Nasal cavity respiratory epithelium epithelial cell of viscerocranial mucosa (primary cell): ENCODE results near the gene SPNS1. TPM values are rescaled to one million over a fixed set of nuclear protein-coding genes. Genes with fewer than 3 reads are reported as not detected.

Experiments
- total RNA-seq: library from RNA; depleted of rRNA; stranded (reverse); fragments of >200 nt; gene quantifications from 2 replicates; pipeline ENCODE4 v1.2.3, GENCODE V29; 2014

SPNS1 gene
- 26.0 and 35.2 TPM in 2 replicates for total RNA-seq

DNA sequence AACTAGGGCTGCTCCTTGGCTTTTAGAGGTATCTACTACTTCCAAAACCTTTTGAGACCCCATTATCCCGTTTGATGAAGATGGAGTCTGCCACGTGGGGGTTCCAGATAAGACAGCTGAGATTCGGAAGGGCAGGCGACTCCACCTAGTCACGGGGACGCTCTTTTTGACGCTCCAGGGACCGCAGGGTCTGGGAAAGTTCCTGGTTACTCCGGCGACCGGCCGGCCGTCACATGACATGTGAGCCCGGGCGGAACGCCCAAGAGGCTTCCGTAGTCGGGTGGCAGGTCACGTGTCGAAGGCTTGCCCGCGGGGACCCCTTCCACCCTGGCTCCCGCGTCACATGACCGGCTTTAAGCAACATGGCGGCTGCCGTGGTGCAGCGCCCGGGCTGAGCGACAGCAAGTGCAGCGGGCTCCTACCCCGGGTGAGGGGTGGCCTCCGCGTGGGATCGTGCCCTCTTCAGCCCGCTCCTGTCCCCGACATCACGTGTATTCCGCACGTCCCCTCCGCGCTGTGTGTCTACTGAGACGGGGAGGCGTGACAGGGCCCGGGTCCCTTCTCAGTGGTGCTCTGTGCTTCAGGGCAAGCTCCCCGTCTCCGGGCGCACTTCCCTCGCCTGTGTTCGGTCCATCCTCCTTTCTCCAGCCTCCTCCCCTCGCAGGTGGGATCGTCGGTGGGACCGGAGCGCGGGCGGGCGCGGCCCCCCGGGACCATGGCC lies at the start of gene SPNS1:
Gene SPNS1 (plus strand): TSS at position 342 of the 721 bp plus-strand sequence. CDS start 374 bp downstream, at position 716.

GRCh38 chr16:28931801-28932225 lies 42.8 kb upstream of the SPNS1 start, which contains the start of gene CD19:
Gene CD19, plus strand, starts transcription at chr16:28931971. Its CDS starts 30 bp downstream, at chr16:28932001.

DNA sequence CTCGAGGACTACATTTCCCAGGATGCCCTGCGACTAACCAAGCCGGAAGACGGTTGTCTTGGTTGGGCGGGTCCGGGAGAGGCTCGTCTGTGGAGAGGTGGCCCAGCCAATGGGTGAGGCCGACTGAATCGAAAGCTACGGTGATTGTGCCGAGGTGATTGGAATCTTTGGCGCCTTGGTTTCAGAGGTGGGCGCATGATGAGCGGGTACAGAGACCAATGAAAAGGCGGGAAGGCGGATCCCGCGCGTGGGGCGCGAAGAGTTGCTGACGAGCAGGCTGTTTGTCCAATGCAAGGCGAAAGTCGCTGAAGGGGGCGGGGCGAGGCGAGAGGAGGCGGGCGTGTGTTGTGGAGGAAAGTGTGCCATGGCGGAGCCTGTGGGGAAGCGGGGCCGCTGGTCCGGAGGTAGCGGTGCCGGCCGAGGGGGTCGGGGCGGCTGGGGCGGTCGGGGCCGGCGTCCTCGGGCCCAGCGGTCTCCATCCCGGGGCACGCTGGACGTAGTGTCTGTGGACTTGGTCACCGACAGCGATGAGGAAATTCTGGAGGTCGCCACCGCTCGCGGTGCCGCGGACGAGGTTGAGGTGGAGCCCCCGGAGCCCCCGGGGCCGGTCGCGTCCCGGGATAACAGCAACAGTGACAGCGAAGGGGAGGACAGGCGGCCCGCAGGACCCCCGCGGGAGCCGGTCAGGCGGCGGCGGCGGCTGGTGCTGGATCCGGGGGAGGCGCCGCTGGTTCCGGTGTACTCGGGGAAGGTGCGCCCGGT lies 23.7 kb upstream of the SPNS1 start, which contains the start of gene NFATC2IP:
Gene NFATC2IP (plus strand): TSS at position 290 of the 762 bp plus-strand sequence. CDS start 75 bp downstream, at position 365.

DNA sequence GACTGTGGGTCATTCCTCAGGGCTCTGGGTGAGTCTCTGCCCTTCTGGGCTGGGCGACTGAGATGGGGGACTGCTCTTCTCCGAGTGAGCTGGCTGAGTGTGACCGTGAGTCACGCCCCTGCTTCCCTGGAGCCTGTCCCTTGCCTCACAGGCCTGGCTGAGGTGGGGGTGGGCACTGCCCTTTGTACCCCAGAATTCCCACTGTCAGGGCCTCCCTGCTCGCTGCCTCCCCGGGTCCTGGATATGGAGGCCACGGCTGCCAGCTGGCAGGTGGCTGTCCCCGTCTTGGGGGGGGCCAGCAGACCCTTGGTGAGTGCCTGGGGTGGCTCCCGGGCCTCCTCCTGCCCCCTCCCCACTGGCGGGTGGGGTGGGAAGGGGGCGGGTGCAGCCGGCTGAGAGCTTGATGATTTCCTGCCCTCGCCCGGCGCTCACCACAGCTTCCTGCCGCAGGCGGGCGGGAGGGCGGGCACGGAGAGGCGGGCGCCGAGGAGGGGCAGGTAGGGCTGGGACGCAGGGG lies 10.1 kb downstream of the SPNS1 start, which contains the start of gene LAT:
Gene LAT (plus strand): TSS at position 434 of the 517 bp plus-strand sequence. CDS start 366 bp downstream, outside the sequence.

Other genes with a start within 250 kb of the SPNS1 start
- 0.68 and 3.1 TPM in 2 replicates for gene NPIPB9, start 223.0 kb upstream of the SPNS1 start, total RNA-seq
- gene ATXN2L, start 151.8 kb upstream of the SPNS1 start, total RNA-seq: 51.6 and 125 TPM in 2 replicates
- 112 and 150 TPM in 2 replicates for gene TUFM, start 128.4 kb upstream of the SPNS1 start, total RNA-seq
- gene SH2B1, start 110.9 kb upstream of the SPNS1 start, total RNA-seq: 5.8 and 14.1 TPM in 2 replicates
- gene ATP2A1, start 96.3 kb upstream of the SPNS1 start, total RNA-seq: under 0.01 and 0.43 TPM in 2 replicates
- 14.4 and 33.9 TPM in 2 replicates for gene RABEP2, start 49.5 kb upstream of the SPNS1 start, total RNA-seq
- not detected in 2 replicates for gene CD19, start 42.8 kb upstream of the SPNS1 start, total RNA-seq
- gene NFATC2IP, start 23.8 kb upstream of the SPNS1 start, total RNA-seq: 19.8 and 23.8 TPM in 2 replicates
- under 0.01 and 0.36 TPM in 2 replicates for gene LAT, start 10.3 kb downstream of the SPNS1 start, total RNA-seq